Mucosa of descending colon (tissue), 3 donors: ENCODE data around the gene CTTNBP2. TPM values are rescaled to one million over a fixed set of nuclear protein-coding genes. Genes with fewer than 3 reads are reported as not detected.

Experiments
- ATAC-seq: fragments of 200-7000 bp; cut with Tn5 transposase; one replicate; pipeline ENCODE4 v1.9.1; 2020; ENCODE audit warnings: mild to moderate bottlenecking, moderate library complexity
- DNase-seq, 3 donors: peaks; one replicate each; pipeline ENCODE4 v3.0.0-alpha.2; 2020
- H3K36me3 ChIP-seq: fragments of 200-600 bp; one replicate; pipeline ENCODE4 v1.8.0; 2021; ENCODE audit warnings: low read depth, mild to moderate bottlenecking
- H3K4me1 ChIP-seq: fragments of 200-600 bp; one replicate; pipeline ENCODE4 v1.8.0; 2021; ENCODE audit warnings: low read depth, mild to moderate bottlenecking
- H3K4me3 ChIP-seq: fragments of 200-600 bp; one replicate; pipeline ENCODE4 v1.8.0; 2021; ENCODE audit warnings: mild to moderate bottlenecking
- H3K9me3 ChIP-seq: fragments of 200-600 bp; one replicate; pipeline ENCODE4 v1.8.0; 2021; ENCODE audit warnings: mild to moderate bottlenecking
- intact Hi-C, 2 donors: fragments of 100-400 bp; cut with DNase I in 1 of 2; cut with micrococcal nuclease in 1 of 2; formaldehyde crosslinking; loops; one replicate each; pipeline versions ENCODE4 v1.11.0 to v1.11.1; 2022; cut with DNase I, micrococcal nuclease
- total RNA-seq, 3 donors: library from RNA; stranded (reverse); fragmentation: NEBNext Ultra II Directional in 2 of 3; extraction: Animal tissue kit (Norgen Biotek cat#: 25700) in 2 of 3; gene quantifications; one replicate each; pipeline versions ENCODE4 v1.2.1 to v1.2.4, GENCODE V29; 2021 to 2023
- TF ChIP-seq, protein P1 (sequence below): fragments of 200-600 bp; IDR thresholded peaks from one replicate; pipeline ENCODE4 v1.8.0; 2022; ENCODE audit warnings: antibody characterized with exemption, mild to moderate bottlenecking
- donor health status: DM: no; HTN: no; CAD: no; lungs with moderate emphysema.
- donor health status: DM: no; HTN: no; CAD: no.
- donor health status: DM: no; HTN: yes; CAD: no.

CTTNBP2 gene
- total RNA-seq, 3 donors from 2014 or later = 3.9 to 8.3 (median 7.2) TPM

DNA sequence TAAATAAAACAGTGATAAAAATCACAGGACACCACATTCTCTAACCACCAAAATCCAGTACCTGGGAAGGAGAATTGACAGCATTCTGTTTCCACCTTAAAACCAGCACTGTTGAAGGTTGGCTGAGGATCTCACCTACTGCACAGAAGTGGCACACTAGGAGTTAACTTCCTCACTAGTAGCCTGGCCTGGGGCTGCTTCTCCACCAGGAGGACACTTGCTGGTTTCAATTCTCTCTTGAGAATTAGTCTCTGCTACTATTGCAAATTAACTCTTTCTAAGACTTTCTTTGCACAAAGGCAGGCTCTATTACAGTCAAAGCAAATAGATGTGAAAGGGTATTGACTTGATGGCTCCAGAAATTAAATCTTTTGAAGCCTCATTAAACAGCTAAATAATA, 2.3 kb upstream of the CTTNBP2 start:
- Histone ChIP-seq H3K4me1 (no peaks in the 10 kb centered on the region), H3K36me3 (no peaks in the 10 kb centered on the region), H3K4me3 (no peak overlapping the region), H3K9me3 (no peaks in the 10 kb centered on the region)
- ATAC-seq (no peak), DNase-seq (peak in 1 of 3 donors; percentile 6)
- TF ChIP-seq, protein P1, sequence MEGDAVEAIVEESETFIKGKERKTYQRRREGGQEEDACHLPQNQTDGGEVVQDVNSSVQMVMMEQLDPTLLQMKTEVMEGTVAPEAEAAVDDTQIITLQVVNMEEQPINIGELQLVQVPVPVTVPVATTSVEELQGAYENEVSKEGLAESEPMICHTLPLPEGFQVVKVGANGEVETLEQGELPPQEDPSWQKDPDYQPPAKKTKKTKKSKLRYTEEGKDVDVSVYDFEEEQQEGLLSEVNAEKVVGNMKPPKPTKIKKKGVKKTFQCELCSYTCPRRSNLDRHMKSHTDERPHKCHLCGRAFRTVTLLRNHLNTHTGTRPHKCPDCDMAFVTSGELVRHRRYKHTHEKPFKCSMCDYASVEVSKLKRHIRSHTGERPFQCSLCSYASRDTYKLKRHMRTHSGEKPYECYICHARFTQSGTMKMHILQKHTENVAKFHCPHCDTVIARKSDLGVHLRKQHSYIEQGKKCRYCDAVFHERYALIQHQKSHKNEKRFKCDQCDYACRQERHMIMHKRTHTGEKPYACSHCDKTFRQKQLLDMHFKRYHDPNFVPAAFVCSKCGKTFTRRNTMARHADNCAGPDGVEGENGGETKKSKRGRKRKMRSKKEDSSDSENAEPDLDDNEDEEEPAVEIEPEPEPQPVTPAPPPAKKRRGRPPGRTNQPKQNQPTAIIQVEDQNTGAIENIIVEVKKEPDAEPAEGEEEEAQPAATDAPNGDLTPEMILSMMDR = no peak
- intact Hi-C loops = no loop called here

GRCh38 chr7:117874191-117874700, 1.0 kb upstream of the CTTNBP2 start:
- no peaks in the 10 kb centered on the region for H3K9me3 ChIP-seq
- H3K4me3 ChIP-seq = no peak overlapping the region
- TF ChIP-seq, protein P1 = no peak
- H3K36me3 ChIP-seq = no peaks in the 10 kb centered on the region
- no peaks in the 10 kb centered on the region for H3K4me1 ChIP-seq
- intact Hi-C loops = no loop called here
- no peak for DNase-seq
- ATAC-seq = no peak

DNA sequence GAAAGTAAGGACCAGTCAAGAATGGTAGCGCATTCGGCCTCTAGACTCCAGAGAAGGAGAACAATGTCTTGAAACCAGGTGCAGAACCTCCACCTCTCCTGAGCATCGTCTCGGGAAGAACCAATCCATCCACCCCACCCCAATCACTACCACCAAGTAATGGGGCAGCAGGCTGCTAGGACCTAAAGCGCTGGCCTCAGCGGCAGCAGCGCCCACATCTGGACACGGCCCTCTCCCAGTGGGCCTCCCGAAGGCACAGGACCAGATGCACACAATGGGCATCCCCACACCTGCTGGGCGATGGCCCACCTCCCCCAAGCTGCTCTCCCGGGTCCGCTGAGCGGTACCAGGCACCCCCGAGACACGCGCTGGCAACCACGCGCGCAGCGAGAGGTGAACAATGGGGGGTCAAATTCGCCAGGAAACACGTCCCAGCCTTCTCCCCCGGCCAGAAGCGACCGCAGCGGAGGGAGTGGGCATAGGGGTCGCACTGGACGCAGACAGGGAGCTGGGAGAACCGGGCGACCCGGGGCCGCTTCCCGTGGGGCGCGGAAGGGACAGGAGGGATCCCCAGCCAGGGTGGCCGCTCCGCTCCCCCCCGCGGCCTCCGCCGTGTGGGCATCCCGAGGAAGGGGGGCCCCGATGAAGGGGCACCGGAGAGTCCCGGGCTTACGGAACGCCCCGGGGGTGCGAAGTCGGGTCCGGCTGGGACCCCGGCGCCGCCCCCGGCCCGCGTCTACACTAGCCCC, 506 bp downstream of the CTTNBP2 start:
- TF ChIP-seq, protein P1 = no peak
- intact Hi-C loops = no loop called here
- DNase-seq (peak; percentile 17 to 51 (median 30)), ATAC-seq (peak; percentile 57)
- peak overlapping the region; percentile 15 for H3K4me3 ChIP-seq
- no peaks in the 10 kb centered on the region for H3K4me1 ChIP-seq
- H3K9me3 ChIP-seq = no peaks in the 10 kb centered on the region
- H3K36me3 ChIP-seq = no peaks in the 10 kb centered on the region

DNA sequence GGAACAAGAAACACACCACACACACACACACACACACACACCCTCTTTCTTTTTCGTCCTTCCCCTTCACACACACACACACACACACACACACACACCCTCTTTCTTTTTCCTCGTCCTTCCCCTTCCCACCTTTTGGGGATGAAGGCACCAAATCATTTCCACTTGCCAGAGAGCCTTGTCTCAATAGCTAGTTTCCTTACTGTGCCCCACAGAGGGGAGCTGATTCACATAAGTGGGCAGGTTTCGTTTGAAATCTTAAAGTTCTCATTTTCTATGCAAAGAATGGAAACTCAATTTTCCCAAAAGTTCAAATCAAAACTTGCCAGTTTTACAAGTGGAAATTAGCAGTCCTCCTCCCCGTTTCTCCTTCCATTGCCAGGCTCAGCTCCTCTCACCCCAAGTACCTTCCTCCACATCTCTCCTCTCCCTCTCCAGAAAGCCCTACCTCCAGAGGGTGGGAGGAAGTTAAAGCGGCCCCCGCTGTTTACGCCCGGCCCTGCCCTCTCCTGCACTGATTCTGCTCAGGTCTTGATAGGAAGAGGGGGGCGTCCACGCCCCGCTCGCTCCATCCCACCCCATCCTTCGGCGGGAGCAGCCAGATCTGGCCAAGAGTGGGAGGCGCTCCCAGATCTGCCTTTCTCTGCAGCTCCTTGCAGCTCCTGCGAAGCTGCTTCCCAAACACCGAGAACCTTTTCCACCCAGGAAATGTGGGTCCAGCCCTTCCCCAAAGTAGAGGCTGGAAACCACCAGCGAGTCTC, 1.3 kb downstream of the CTTNBP2 start:
- DNase-seq = peak in 2 of 3 donors; percentile 15 to 27
- intact Hi-C loops = no loop called here
- TF ChIP-seq, protein P1 = no peak
- Histone ChIP-seq H3K4me3 (no peak overlapping the region), H3K36me3 (no peaks in the 10 kb centered on the region), H3K4me1 (no peaks in the 10 kb centered on the region), H3K9me3 (no peaks in the 10 kb centered on the region)
- ATAC-seq = peak; percentile 39

DNA sequence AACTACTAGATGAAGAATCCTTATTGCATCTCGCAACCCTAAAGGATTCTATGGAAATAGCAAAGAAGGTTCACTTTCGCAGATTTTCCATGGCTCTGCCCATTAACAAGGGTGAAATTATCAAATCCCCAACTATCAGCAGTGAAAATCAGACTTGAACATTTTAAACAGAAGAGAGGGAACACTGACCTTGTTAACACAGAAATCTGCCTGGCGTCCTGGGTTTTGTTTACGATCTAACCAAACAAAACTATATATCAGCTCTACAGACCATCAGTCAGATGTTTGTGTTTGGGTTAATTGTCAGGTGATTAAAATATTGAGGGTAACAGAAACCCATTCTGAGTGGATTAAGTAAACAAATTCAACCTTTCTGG, 1.9 kb downstream of the CTTNBP2 start:
- H3K4me1 ChIP-seq = no peaks in the 10 kb centered on the region
- no peak overlapping the region for H3K4me3 ChIP-seq
- H3K36me3 ChIP-seq = no peaks in the 10 kb centered on the region
- intact Hi-C loops = no loop called here
- H3K9me3 ChIP-seq = no peaks in the 10 kb centered on the region
- DNase-seq (no peak), ATAC-seq (no peak)
- TF ChIP-seq, protein P1 = no peak
